PFSK-1 (cell line): ENCODE measurements around the gene IGSF21.

Experiments
- FOXP2 ChIP-seq: optimal IDR thresholded peaks from 2 replicates; pipeline ENCODE3; 2011; ENCODE audit warnings: borderline replicate concordance, control low read depth, inconsistent platforms; ENCODE audit not compliant: insufficient read depth; ENCODE audit errors: extremely low read length, extremely low read depth
- POLR2AphosphoS5 ChIP-seq: IDR thresholded peaks from 2 replicates; pipeline ENCODE4 v1.6.1; 2012; ENCODE audit warnings: low read depth, mild to moderate bottlenecking, control low read depth, low read length, moderate library complexity
- SIN3A ChIP-seq: IDR thresholded peaks from 2 replicates; pipeline ENCODE4 v1.6.1; 2012; ENCODE audit warnings: mild to moderate bottlenecking, low read length, moderate library complexity, borderline replicate concordance; ENCODE audit not compliant: insufficient read depth
- TAF1 ChIP-seq: IDR thresholded peaks from 2 replicates; pipeline ENCODE4 v1.6.1; 2012; ENCODE audit warnings: low read length, control low read depth, borderline replicate concordance; ENCODE audit not compliant: insufficient read depth
- TF ChIP-seq, protein P1 (sequence below), 2 experiments: IDR thresholded peaks; 2 replicates each; pipeline versions ENCODE4 v1.6.1 to v1.8.0; 2011 to 2012; ENCODE audit warnings: low read depth in 2 of 2, low read length in 2 of 2, control low read depth in 1 of 2, inconsistent platforms in 1 of 2, mild to moderate bottlenecking in 1 of 2, moderate library complexity in 1 of 2; ENCODE audit not compliant: insufficient read depth in 1 of 2

IGSF21 gene

DNA sequence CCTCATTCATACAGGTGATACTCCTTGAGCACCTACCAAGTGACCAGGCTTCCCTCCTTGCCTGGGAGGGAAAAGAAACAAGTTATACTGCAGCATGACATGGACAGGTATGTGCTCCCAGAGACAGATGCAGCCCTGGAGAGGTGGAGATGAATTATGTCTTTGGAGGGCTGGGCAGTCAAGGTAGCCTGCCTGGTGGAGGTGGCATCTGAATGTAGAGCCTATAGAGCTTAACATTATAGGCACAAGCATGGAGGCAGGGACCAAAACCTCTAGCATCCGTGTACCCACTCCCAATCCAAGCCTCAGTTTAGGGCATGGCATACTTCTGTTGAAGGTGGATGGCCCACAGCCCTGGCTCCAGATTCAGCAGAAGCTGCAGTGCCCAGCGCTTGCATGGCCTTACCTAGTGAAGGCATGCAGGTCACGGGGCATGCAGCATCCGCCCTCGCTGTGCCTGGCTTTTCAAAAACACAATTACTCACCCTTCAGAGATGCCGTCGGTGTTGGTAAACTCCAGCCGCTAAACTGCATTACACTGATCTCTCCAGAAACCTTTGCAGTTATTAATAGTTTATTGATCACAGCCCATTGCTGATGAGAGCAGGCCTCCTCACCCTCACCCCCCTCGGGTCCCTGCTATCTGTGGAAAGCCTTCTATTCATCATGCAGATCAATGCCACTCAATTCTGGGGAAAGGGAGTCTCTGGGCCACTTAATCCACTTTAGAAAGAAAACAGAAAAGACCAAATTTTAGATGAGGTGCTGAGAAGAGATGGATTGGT is 222.1 kb downstream of the IGSF21 start:
- TF ChIP-seq SIN3A (no peak), TAF1 (no peak), POLR2AphosphoS5 (no peak), FOXP2 (no peak)
- TF ChIP-seq, protein P1, sequence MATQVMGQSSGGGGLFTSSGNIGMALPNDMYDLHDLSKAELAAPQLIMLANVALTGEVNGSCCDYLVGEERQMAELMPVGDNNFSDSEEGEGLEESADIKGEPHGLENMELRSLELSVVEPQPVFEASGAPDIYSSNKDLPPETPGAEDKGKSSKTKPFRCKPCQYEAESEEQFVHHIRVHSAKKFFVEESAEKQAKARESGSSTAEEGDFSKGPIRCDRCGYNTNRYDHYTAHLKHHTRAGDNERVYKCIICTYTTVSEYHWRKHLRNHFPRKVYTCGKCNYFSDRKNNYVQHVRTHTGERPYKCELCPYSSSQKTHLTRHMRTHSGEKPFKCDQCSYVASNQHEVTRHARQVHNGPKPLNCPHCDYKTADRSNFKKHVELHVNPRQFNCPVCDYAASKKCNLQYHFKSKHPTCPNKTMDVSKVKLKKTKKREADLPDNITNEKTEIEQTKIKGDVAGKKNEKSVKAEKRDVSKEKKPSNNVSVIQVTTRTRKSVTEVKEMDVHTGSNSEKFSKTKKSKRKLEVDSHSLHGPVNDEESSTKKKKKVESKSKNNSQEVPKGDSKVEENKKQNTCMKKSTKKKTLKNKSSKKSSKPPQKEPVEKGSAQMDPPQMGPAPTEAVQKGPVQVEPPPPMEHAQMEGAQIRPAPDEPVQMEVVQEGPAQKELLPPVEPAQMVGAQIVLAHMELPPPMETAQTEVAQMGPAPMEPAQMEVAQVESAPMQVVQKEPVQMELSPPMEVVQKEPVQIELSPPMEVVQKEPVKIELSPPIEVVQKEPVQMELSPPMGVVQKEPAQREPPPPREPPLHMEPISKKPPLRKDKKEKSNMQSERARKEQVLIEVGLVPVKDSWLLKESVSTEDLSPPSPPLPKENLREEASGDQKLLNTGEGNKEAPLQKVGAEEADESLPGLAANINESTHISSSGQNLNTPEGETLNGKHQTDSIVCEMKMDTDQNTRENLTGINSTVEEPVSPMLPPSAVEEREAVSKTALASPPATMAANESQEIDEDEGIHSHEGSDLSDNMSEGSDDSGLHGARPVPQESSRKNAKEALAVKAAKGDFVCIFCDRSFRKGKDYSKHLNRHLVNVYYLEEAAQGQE (IDR thresholded peaks at IDR 0.05; ENCODE audit: insufficient read depth in 1 of 2, low read depth in 2 of 2, low read length in 2 of 2): no peak

DNA sequence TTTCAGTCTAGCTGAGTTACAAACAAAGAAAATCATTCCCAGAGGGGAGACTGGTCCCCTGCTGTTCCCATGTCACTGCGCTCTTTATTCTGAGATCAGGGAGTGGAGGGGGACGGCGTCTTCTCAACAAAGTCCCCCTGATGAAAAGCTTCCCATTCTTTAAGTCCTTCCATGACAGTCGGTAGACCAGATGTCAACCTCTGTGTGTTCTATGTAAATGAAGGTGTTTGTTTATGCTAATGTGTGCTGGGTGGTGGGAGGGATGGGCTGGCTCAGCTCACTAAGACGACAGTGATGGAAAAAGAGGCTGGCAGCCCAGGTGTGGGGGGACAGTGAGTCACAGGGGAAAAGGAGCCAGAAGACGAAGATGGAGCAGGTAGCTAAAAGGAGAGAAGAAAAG is 225.0 kb downstream of the IGSF21 start:
- TF ChIP-seq, protein P1 (IDR thresholded peaks at IDR 0.05; ENCODE audit: insufficient read depth in 1 of 2, low read depth in 2 of 2, low read length in 2 of 2): no peak
- TF ChIP-seq TAF1 (no peak), FOXP2 (no peak), POLR2AphosphoS5 (no peak), SIN3A (no peak)

DNA sequence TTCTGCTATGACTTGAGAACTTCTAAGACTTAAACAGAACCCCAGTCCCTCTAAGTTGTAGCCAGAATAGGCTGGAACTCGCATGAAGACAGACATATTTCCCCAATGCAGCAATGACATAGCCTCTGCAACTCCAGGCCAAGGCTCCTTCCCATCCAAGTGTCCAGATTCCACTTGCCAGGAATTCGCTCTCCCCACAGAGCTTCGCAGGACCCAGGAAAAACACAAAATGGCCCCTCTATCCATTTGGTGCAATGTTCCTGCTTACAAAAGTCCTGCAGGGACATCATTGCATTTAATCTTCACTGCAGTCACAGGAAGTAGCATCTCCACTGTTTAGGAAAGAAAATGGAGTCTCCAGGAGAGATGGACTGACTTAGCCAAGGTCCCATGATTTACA is 225.6 kb downstream of the IGSF21 start:
- no peak for TF ChIP-seq POLR2AphosphoS5

DNA sequence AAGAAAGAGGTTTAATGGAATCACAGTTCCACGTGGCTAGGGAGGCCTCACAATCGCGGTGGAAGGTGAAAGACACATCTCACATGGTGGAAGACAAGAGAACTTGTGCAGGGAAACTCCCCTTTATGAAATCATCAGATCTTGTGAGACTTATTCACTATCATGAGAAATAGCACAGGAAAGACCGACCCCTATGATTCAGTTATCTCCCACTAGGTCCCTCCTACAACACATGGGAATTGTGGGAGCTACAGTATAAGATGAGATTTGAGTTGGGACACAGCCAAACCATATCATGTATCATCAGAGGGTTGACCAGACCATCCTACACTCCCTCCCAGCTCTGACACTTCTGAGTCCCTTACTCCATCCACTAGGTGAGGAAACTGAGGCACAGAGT is 229.2 kb downstream of the IGSF21 start:
- TF ChIP-seq, protein P1 (IDR thresholded peaks at IDR 0.05; ENCODE audit: insufficient read depth in 1 of 2, low read depth in 2 of 2, low read length in 2 of 2): no peak
- TF ChIP-seq SIN3A (no peak), TAF1 (no peak), POLR2AphosphoS5 (no peak), FOXP2 (no peak)

DNA sequence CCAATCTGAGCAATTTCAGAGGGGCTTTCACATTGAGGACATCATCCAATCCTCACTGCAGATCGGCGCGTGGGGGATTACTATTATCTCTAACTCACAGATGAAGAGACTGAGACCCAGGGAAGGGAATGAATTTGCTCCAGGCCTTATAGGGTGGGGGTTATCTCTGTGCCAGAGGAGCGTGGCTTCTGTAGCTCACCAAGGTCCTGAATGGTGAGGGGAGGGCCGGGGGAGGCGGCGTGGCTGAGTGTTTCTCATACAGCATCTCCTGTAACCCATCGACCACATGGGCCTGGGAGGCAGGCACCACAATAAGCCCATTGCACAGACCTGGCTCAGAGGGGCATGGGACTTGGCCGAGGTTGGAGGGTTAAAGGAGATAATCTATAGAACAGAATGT is 230.2 kb downstream of the IGSF21 start:
- TF ChIP-seq TAF1 (no peak), POLR2AphosphoS5 (no peak), FOXP2 (no peak), SIN3A (no peak)
- TF ChIP-seq, protein P1 (IDR thresholded peaks at IDR 0.05; ENCODE audit: insufficient read depth in 1 of 2, low read depth in 2 of 2, low read length in 2 of 2): no peak
